ENCODE data around the gene RSBN1L.
"Not testable (repeated sequence)": the region's sequence is repeated elsewhere in the genome, so short reads cannot be mapped to it uniquely, and the experiment has no call there.

RSBN1L gene

GRCh38 chr7:77690289-77690688, 6.0 kb upstream of the RSBN1L start:
- FAIRE-seq, result no peak

GRCh38 chr7:77691892-77692491, 4.3 kb upstream of the RSBN1L start:
- no peak for FAIRE-seq

- no peak for FAIRE-seq
These were observed 2.3 kb upstream of the RSBN1L start for GRCh38 chr7:77693830-77694583.

- FAIRE-seq, result no peak
These were observed 630 bp downstream of the RSBN1L start for GRCh38 chr7:77696643-77697534.

- no peak for FAIRE-seq
These were observed 1.2 kb downstream of the RSBN1L start for GRCh38 chr7:77697535-77697831.

- FAIRE-seq, result no peak
These were observed 1.9 kb downstream of the RSBN1L start for GRCh38 chr7:77698042-77698625.

GRCh38 chr7:77699056-77699455, 2.8 kb downstream of the RSBN1L start:
- no peak for FAIRE-seq

- FAIRE-seq, result no peak
These were observed 6.3 kb downstream of the RSBN1L start for GRCh38 chr7:77702513-77702912.

- no peak for FAIRE-seq
These were observed 6.8 kb downstream of the RSBN1L start for GRCh38 chr7:77702968-77703472.

GRCh38 chr7:77703669-77704068, 7.4 kb downstream of the RSBN1L start:
- FAIRE-seq, result not testable (repeated sequence)

GRCh38 chr7:77707504-77707992, 11.3 kb downstream of the RSBN1L start:
- FAIRE-seq, result no peak

GRCh38 chr7:77710067-77710466, 13.8 kb downstream of the RSBN1L start:
- no peak for FAIRE-seq

- FAIRE-seq, result no peak
These were observed 14.6 kb downstream of the RSBN1L start for GRCh38 chr7:77710861-77711260.

- no peak for FAIRE-seq
These were observed 17.9 kb downstream of the RSBN1L start for GRCh38 chr7:77714195-77714594.

GRCh38 chr7:77714931-77715330, 18.7 kb downstream of the RSBN1L start:
- not testable (repeated sequence) for FAIRE-seq

- no peak for FAIRE-seq
These were observed 20.5 kb downstream of the RSBN1L start for GRCh38 chr7:77716804-77717203.

GRCh38 chr7:77717566-77717965, 21.3 kb downstream of the RSBN1L start:
- FAIRE-seq, result not testable (repeated sequence)

- FAIRE-seq, result no peak
These were observed 31.3 kb downstream of the RSBN1L start for GRCh38 chr7:77727527-77727926.

GRCh38 chr7:77727936-77728701, 31.9 kb downstream of the RSBN1L start:
- no peak for FAIRE-seq

- FAIRE-seq, result no peak
These were observed 33.5 kb downstream of the RSBN1L start for GRCh38 chr7:77729574-77730348.

GRCh38 chr7:77731716-77732115, 35.5 kb downstream of the RSBN1L start:
- FAIRE-seq, result no peak
